ENCODE measurements around the gene KCNF1.

DNA sequence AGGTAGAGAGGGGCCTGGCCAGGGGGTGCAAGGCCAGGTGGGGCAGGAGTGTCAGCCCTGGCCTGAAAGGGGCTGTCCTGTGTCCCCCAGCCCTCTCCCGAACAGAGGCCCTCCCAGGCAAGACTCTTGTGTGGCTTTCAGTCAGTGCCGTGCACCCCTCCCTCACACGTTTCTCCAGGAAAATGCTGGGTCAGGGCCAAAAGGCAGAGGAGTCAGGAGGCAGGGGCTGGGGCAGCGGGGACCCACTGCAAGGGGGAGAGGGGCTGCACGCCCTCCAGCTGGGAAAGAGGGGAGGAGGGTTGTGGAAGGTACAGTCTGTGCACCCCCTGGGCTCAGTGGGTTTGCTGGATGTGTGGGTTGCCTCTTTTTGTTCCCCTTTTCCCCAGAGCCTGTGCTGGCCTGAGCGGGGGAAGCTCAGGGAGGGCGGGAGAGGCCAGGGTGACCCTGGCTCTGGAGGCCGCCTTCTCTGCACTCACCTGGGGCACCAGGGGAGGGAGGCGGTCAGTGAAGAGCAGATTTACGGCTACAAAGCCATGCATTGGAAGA, 4.1 kb downstream of the KCNF1 start:
- TF ChIP-seq, protein P1, sequence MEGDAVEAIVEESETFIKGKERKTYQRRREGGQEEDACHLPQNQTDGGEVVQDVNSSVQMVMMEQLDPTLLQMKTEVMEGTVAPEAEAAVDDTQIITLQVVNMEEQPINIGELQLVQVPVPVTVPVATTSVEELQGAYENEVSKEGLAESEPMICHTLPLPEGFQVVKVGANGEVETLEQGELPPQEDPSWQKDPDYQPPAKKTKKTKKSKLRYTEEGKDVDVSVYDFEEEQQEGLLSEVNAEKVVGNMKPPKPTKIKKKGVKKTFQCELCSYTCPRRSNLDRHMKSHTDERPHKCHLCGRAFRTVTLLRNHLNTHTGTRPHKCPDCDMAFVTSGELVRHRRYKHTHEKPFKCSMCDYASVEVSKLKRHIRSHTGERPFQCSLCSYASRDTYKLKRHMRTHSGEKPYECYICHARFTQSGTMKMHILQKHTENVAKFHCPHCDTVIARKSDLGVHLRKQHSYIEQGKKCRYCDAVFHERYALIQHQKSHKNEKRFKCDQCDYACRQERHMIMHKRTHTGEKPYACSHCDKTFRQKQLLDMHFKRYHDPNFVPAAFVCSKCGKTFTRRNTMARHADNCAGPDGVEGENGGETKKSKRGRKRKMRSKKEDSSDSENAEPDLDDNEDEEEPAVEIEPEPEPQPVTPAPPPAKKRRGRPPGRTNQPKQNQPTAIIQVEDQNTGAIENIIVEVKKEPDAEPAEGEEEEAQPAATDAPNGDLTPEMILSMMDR (IDR thresholded peaks at IDR 0.05; ENCODE audit: low read depth, low read length, poor library complexity, severe bottlenecking), result no peak
- no peak for TF ChIP-seq EZH2phosphoT487 (IDR thresholded peaks at IDR 0.05; ENCODE audit: borderline replicate concordance, low read length)
